ENCODE results near the gene APRT. TPM values are rescaled to one million over a fixed set of nuclear protein-coding genes. Genes with fewer than 3 reads are reported as not detected.

Gene APRT
- total and polyA plus RNA-seq, 9 of the 15 experiments (the other 6 are each of a cell fraction or from before 2014, with no cell fraction given), result 41.7 to 409 (median 146) TPM

DNA sequence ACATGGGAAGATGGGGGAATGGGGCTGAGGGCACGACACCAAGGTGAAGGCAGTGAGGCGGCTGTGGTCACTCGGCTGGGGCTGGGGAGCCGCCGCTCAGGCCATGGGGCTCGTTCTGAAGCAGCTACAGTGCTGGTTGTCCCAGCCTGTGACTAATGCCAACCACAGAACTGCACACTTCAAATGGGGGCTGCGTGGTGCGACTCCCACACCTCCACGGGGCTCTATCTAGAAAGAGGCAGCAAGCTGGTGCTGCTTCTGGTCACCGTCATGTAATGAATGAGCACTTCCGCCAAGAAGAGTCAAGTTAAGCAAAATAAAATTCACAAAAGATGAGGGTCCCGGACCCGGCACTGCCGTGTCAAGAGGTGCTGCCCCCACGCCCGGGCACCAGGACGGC is 25.1 kb upstream of the APRT start (continued):
- TF ChIP-seq, protein P1, sequence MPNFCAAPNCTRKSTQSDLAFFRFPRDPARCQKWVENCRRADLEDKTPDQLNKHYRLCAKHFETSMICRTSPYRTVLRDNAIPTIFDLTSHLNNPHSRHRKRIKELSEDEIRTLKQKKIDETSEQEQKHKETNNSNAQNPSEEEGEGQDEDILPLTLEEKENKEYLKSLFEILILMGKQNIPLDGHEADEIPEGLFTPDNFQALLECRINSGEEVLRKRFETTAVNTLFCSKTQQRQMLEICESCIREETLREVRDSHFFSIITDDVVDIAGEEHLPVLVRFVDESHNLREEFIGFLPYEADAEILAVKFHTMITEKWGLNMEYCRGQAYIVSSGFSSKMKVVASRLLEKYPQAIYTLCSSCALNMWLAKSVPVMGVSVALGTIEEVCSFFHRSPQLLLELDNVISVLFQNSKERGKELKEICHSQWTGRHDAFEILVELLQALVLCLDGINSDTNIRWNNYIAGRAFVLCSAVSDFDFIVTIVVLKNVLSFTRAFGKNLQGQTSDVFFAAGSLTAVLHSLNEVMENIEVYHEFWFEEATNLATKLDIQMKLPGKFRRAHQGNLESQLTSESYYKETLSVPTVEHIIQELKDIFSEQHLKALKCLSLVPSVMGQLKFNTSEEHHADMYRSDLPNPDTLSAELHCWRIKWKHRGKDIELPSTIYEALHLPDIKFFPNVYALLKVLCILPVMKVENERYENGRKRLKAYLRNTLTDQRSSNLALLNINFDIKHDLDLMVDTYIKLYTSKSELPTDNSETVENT (CRISPR knock-in tag; IDR thresholded peaks at IDR 0.05), result no peak
- no peak for TF ChIP-seq PHB2 (IDR thresholded peaks at IDR 0.05; ENCODE audit: low read depth)
- TF ChIP-seq, protein P2, sequence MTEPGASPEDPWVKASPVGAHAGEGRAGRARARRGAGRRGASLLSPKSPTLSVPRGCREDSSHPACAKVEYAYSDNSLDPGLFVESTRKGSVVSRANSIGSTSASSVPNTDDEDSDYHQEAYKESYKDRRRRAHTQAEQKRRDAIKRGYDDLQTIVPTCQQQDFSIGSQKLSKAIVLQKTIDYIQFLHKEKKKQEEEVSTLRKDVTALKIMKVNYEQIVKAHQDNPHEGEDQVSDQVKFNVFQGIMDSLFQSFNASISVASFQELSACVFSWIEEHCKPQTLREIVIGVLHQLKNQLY (CRISPR knock-in tag; conservative IDR thresholded peaks at IDR 0.05), result no peak

DNA sequence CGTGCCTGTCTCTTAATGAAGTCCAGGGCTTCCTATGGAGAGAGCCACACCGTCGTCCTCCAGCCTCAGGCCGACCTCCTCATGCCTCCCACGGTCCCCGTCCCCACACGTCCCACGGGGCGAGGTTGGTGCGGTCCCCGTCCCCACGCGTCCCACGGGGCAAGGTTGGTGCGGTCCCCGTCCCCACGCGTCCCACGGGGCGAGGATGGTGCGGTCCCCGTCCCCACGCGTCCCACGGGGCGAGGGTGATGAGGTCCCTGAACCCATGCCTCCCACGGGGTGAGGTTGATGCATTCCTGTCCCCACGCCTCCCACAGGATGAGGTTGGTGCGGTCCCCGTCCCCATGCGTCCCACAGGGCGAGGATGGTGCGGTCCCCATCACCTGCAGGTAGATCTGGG is 24.1 kb upstream of the APRT start:
- no peak for DNase-seq (ENCODE audit: extremely low read depth in 1 of 4, low spot score in 3 of 4)
- H3K4me3 ChIP-seq, result no peak overlapping the region
- H2AFZ ChIP-seq (ENCODE audit: low read depth, low read length), result no peak overlapping the region
- no peak for FAIRE-seq
- peaks cover 0 to 36% of the 10 kb centered on the region in 2 experiments; a peak in 2 of 5 replicates for H3K4me1 ChIP-seq (replicated peaks in 1 of 2; ENCODE audit: control insufficient read depth in 2 of 2, insufficient read depth in 2 of 2, low read length in 2 of 2)
- intact Hi-C loops (cut with micrococcal nuclease) (no loop called here), in situ Hi-C loops (cut with MboI) (no loop called here)
- H3K27ac ChIP-seq (ENCODE audit: extremely low read depth, low read depth, low read length), result no peak overlapping the region
- no peaks in the 10 kb centered on the region for H3K79me2 ChIP-seq (ENCODE audit: control insufficient read depth, insufficient read depth, low read length)
- H3K9me3 ChIP-seq (replicated peaks; ENCODE audit: control insufficient read depth, insufficient read depth, low read depth, low read length), result no peaks in the 10 kb centered on the region
- BruUV-seq (replicated peaks), result no TSS peak
- ChIA-PET POLR2A (no interaction called here), CTCF (ENCODE audit: low intra/inter-chr PET ratio) (no interaction called here)
- no peaks in the 10 kb centered on the region for H4K20me1 ChIP-seq (replicated peaks; ENCODE audit: control insufficient read depth, insufficient read depth, low read length)
- H3K27me3 ChIP-seq (ENCODE audit: control insufficient read depth in 2 of 2, insufficient read depth in 2 of 2, low read length in 2 of 2), result no peaks in the 10 kb centered on the region
- no peaks in the 10 kb centered on the region; the same call in 2 of the 3 replicates for H3K36me3 ChIP-seq (ENCODE audit: control insufficient read depth, insufficient read depth, low read length)
- no peaks in the 10 kb centered on the region for H3K9me1 ChIP-seq (ENCODE audit: control insufficient read depth, insufficient read depth, low read length)
- H3K4me2 ChIP-seq (ENCODE audit: insufficient read depth, low read length), result no peak overlapping the region
- no peak overlapping the region for H3K9ac ChIP-seq (ENCODE audit: insufficient read depth in 1 of 2, low read depth in 2 of 2, low read length in 2 of 2)
- no peak for ATAC-seq
- 68% methylated on average over 17 of the region's 33 CpGs for WGBS (ENCODE audit: insufficient coverage, low coverage, missing lambda C conversion rate)
- no peak for TF ChIP-seq MAZ (CRISPR knock-in tag; conservative IDR thresholded peaks at IDR 0.05 in 1 of 2, IDR thresholded peaks at IDR 0.05 in 1 of 2)
- TF ChIP-seq POLR2G (IDR thresholded peaks at IDR 0.05; ENCODE audit: low read depth, low read length), result peak; percentile 26; the same call in 1 of the 2 replicates
